Endothelial cell of umbilical vein (primary cell): ENCODE results near the gene RPL36AL. TPM values are rescaled to one million over a fixed set of nuclear protein-coding genes. Genes with fewer than 3 reads are reported as not detected.

Experiments
- BruUV-seq: library from RNA; stranded (reverse); fragments of 400-500 nt; replicated peaks from 2 replicates; lab custom pipeline; 2021; lab: Mats Ljungman, UMichigan
- CTCF ChIA-PET: fragments of 300-600, 350-600 bp; sonication (Branson Sonifier 250); formaldehyde crosslinking; loops from one replicate; lab custom pipeline; 2021; ENCODE audit warnings: antibody characterized with exemption, inconsistent platforms; lab: Charles Lee
- POLR2A ChIA-PET: fragments of 300-600, 350-600 bp; sonication (Branson Sonifier 250); formaldehyde crosslinking; loops from one replicate; lab custom pipeline; 2021; ENCODE audit warnings: antibody characterized with exemption, inconsistent platforms; lab: Charles Lee
- DNase-seq: peaks from one replicate; pipeline ENCODE4 v3.0.0-alpha.2; 2011; ENCODE audit warnings: low read depth, low spot score
- FAIRE-seq: peaks from 2 replicates; lab custom pipeline; 2011; peaks lifted over from hg19 to GRCh38; lab: Jason Lieb, UNC
- H2AFZ ChIP-seq: 2 replicates; pipeline ENCODE4 v1.6.0; 2012; ENCODE audit warnings: low read depth, low read length, control low read depth, inconsistent platforms
- H3K27ac ChIP-seq: 2 replicates; pipeline ENCODE4 v1.5.1; 2011; ENCODE audit warnings: low read depth, mild to moderate bottlenecking, control low read depth, low read length, moderate library complexity; ENCODE audit not compliant: insufficient read depth
- H3K27me3 ChIP-seq, 2 experiments: 2 replicates each; pipeline versions ENCODE4 v1.6.0 to v1.6.1; 2011; ENCODE audit warnings: low read length in 2 of 2, mixed read lengths in 1 of 2; ENCODE audit not compliant: control insufficient read depth in 2 of 2, insufficient read depth in 2 of 2
- H3K36me3 ChIP-seq, 2 experiments: 2 replicates in 1 of 2; 3 replicates in 1 of 2; pipeline ENCODE4 v1.5.1; 2011; ENCODE audit warnings: low read length in 2 of 2, mild to moderate bottlenecking in 1 of 2, moderate library complexity in 1 of 2; ENCODE audit not compliant: control insufficient read depth in 2 of 2, insufficient read depth in 2 of 2; ENCODE audit errors: extremely low read depth in 1 of 2
- H3K4me1 ChIP-seq: 3 replicates; pipeline ENCODE4 v1.5.1; 2011; ENCODE audit warnings: mild to moderate bottlenecking, low read length; ENCODE audit not compliant: control insufficient read depth, insufficient read depth; ENCODE audit errors: extremely low read depth
- H3K4me2 ChIP-seq: 2 replicates; pipeline ENCODE4 v1.6.1; 2011; ENCODE audit warnings: low read length, control low read depth, mixed read lengths; ENCODE audit not compliant: insufficient read depth
- H3K4me3 ChIP-seq, 3 experiments: fragments of 200-600 bp in 1 of 3; sonication (generic), shearing (Covaris generic) in 1 of 3; replicated peaks in 1 of 3; 2 replicates each; pipeline ENCODE4 v1.5.1; 2011 to 2016; ENCODE audit warnings: control low read depth in 3 of 3, low read length in 3 of 3, mild to moderate bottlenecking in 2 of 3, inconsistent platforms in 1 of 3, low read depth in 1 of 3, moderate library complexity in 1 of 3; ENCODE audit not compliant: insufficient read depth in 1 of 3
- H3K79me2 ChIP-seq: 2 replicates; pipeline ENCODE4 v1.6.0; 2012; ENCODE audit warnings: low read length, inconsistent platforms; ENCODE audit not compliant: control insufficient read depth, insufficient read depth
- H3K9ac ChIP-seq: replicated peaks from 2 replicates; pipeline ENCODE3; 2011; ENCODE audit warnings: low read length, control low read depth; ENCODE audit not compliant: insufficient read depth; ENCODE audit errors: extremely low read depth
- H3K9me1 ChIP-seq: replicated peaks from 3 replicates; pipeline ENCODE4 v1.6.0; 2011; ENCODE audit warnings: mild to moderate bottlenecking, low read length; ENCODE audit not compliant: control insufficient read depth, insufficient read depth; ENCODE audit errors: extremely low read depth
- H3K9me3 ChIP-seq: replicated peaks from 2 replicates; pipeline ENCODE4 v1.5.1; 2012; ENCODE audit warnings: low read length, inconsistent platforms; ENCODE audit not compliant: control insufficient read depth, insufficient read depth
- H4K20me1 ChIP-seq: replicated peaks from 2 replicates; pipeline ENCODE3; 2011; ENCODE audit warnings: mild to moderate bottlenecking, low read length; ENCODE audit not compliant: control insufficient read depth, insufficient read depth; ENCODE audit errors: extremely low read depth
- CTCF ChIP-seq, 2 donors: IDR thresholded peaks; 1 replicate in 1 of 2; 2 replicates in 1 of 2; pipeline ENCODE4 v1.5.1; 2011; ENCODE audit warnings: low read length in 2 of 2, mild to moderate bottlenecking in 2 of 2, moderate library complexity in 2 of 2, control low read depth in 1 of 2, inconsistent platforms in 1 of 2, low read depth in 1 of 2; ENCODE audit not compliant: insufficient read depth in 1 of 2; ENCODE audit errors: extremely low read depth in 1 of 2
- EZH2 ChIP-seq: IDR thresholded peaks from 2 replicates; pipeline ENCODE4 v1.6.1; 2012; ENCODE audit warnings: borderline replicate concordance, low read depth, mild to moderate bottlenecking, moderate library complexity, low read length, inconsistent platforms; ENCODE audit not compliant: severe bottlenecking
- FOS ChIP-seq: IDR thresholded peaks from 2 replicates; pipeline ENCODE4 v1.6.1; 2011; ENCODE audit warnings: mild to moderate bottlenecking, low read length, moderate library complexity, borderline replicate concordance; ENCODE audit not compliant: insufficient read depth
- JUN ChIP-seq: IDR thresholded peaks from 2 replicates; pipeline ENCODE4 v1.6.1; 2011; ENCODE audit warnings: borderline replicate concordance, low read depth; ENCODE audit not compliant: insufficient read length, insufficient read depth
- MYC ChIP-seq: IDR thresholded peaks from one replicate; pipeline ENCODE4 v1.6.1; 2011; ENCODE audit warnings: mild to moderate bottlenecking, low read depth, low read length
- POLR2A ChIP-seq: IDR thresholded peaks from 2 replicates; pipeline ENCODE4 v1.6.1; 2012; ENCODE audit warnings: low read depth, mild to moderate bottlenecking, control low read depth, low read length
- POLR2AphosphoS5 ChIP-seq: IDR thresholded peaks from 2 replicates; pipeline ENCODE4 v1.6.1; 2012; ENCODE audit warnings: low read depth, mild to moderate bottlenecking, control low read depth, low read length, moderate library complexity; ENCODE audit not compliant: insufficient read depth
- dilution Hi-C: fragments of 300-500 bp; cut with MboI; formaldehyde crosslinking; loops from one replicate; pipeline ENCODE4 v1.15.0; 2019; ENCODE audit warnings: low sequenced_read_pairs; ENCODE audit not compliant: extremely low pct_ligation_motif_present
- intact Hi-C: fragments of 100-400 bp; cut with micrococcal nuclease; formaldehyde crosslinking; loops from one replicate; pipeline ENCODE4 v1.10.0; 2022
- polyA plus RNA-seq, 4 experiments: library from polyadenylated mRNA; depleted of rRNA in 3 of 4; stranded (reverse) in 3 of 4; unstranded in 1 of 4; fragments of >200 nt; gene quantifications; 2 replicates each; pipeline versions ENCODE4 v1.2.1 to v1.2.3, GENCODE V29; 2011 to 2012; ENCODE audit warnings: missing spikeins in 1 of 4
- total RNA-seq: library from RNA; stranded (reverse); gene quantifications from 2 replicates; pipeline ENCODE4 v1.2.3, GENCODE V29; 2021

RPL36AL gene
- total and polyA plus RNA-seq, 2 donors (not counting 3 experiments of a cell fraction or from before 2014, with no cell fraction given): 174 to 251 TPM

- no peak overlapping the region for H3K27ac ChIP-seq
- no peaks in the 10 kb centered on the region for H3K4me1 ChIP-seq
- H3K4me2 ChIP-seq: no peak overlapping the region
- intact Hi-C loops: no loop called here
- no peaks in the 10 kb centered on the region for H3K9me1 ChIP-seq
- CTCF ChIA-PET: interaction anchor here (1.3 kb wide), 1 partner anchor 19 kb away, joined by 3 read pairs; no protein-coding TSS in a partner anchor
- TF ChIP-seq POLR2AphosphoS5 (no peak), FOS (no peak), JUN (no peak), POLR2A (no peak), CTCF (IDR thresholded peaks at IDR 0.05; ENCODE audit: extremely low read depth in 1 of 2, insufficient read depth in 1 of 2, low read depth in 1 of 2, low read length in 2 of 2) (no peak), MYC (no peak), EZH2 (no peak)
- dilution Hi-C loops: no loop called here
- H3K36me3 ChIP-seq: no peaks in the 10 kb centered on the region
- FAIRE-seq: no peak
- POLR2A ChIA-PET: no interaction called here
- no TSS peak for BruUV-seq
- H3K9me3 ChIP-seq: no peaks in the 10 kb centered on the region
- no peaks in the 10 kb centered on the region for H3K27me3 ChIP-seq
- no peak overlapping the region for H3K9ac ChIP-seq
- no peaks in the 10 kb centered on the region for H3K79me2 ChIP-seq
- no peak overlapping the region for H3K4me3 ChIP-seq
- no peak for DNase-seq
- no peaks in the 10 kb centered on the region for H4K20me1 ChIP-seq
- H2AFZ ChIP-seq: no peak overlapping the region
These were observed 33.1 kb upstream of the RPL36AL start for GRCh38 chr14:49653508-49653907.
